GM21390 (cell line): ENCODE measurements around the gene LTO1.

Experiments used
- ATAC-seq: cut with Tn5 transposase; IDR thresholded peaks from one replicate; pipeline ENCODE4 v1.9.1; 2021; ENCODE audit not compliant: unreplicated experiment

Gene LTO1, protein sequence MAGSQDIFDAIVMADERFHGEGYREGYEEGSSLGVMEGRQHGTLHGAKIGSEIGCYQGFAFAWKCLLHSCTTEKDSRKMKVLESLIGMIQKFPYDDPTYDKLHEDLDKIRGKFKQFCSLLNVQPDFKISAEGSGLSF

DNA sequence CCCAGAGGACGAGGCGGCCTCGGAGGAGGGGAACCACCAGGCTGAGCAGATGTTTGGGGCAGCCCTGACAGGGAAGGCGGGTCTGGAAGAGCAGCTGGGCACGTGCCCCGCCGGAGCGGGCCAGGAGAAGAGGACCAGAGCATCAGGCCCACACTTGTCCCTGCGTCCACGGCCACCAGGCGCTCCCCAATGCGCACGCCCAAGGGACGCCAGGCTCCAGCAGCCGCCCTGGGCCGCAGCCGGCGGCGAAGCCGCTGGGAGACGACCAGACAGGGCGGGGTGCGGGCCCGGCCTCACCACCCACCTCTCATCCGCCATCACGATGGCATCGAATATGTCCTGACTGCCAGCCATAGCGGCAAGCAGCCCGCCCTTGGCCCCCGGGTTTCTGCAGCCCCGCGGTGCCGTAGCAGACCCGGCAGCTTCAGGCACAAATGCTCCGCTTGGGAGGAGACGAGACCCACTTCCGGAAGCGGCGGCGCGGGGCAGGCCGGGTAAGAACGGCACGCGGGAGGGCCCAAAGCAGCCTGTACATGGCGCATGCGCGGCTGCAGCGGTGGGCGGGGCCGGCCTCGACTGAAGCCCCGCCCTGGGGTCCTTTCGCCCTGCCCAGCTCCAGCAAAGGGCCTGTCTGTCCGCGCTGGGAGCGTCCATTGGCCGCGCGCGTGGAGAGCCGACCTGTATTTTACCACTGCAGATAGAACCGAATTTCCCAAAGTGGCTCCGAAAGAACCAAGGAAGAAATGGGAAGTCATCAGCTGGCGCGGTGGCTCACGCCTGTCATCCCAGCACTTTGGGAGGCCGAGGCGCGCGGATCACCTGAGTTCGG, at the start of gene LTO1:
LTO1 (minus strand) TSS at position 468 of the 829 bp plus-strand sequence; CDS start at position 354, 114 bp downstream.
- ATAC-seq, result peak; percentile 81

DNA sequence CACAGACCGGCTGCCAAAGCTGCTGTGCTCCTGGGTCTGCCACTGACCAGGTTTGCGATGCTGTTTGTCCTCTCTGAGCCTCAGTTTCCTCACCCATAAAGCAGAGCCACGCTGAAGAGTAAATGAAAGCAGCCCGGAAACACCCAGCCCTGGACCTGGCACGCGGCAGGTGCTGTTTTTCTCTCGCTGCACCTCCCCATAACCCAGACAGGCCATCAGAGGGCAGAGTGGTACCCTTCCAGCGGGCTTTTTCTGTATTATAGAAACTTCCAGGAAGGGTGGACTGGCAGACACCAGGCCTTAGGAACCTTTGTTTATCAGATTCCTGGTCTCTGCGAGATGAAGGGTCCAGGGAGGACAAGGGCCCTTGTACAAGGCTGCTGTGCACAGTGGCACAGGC, 46.6 kb upstream of the LTO1 start:
- ATAC-seq, result no peak

DNA sequence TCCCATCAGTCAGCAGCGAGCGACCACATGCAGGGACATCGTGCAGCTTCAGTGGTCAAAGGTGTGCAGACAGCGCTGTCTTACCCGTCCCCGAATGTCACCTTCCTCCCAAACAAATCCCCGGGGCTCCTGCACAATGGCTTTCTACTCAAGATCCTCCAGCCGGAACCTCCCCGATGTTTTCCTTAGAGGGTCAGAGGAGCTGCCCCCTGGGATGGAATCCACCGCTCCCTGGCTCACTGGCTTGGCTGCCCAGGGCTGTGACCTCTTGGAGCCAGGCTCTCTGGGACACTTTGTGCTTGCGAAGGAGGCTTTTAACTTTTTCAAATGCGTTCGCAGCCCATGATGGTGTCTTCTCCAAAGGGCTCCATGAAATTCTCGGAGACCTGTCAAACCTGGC, 46.0 kb upstream of the LTO1 start:
- no peak for ATAC-seq

DNA sequence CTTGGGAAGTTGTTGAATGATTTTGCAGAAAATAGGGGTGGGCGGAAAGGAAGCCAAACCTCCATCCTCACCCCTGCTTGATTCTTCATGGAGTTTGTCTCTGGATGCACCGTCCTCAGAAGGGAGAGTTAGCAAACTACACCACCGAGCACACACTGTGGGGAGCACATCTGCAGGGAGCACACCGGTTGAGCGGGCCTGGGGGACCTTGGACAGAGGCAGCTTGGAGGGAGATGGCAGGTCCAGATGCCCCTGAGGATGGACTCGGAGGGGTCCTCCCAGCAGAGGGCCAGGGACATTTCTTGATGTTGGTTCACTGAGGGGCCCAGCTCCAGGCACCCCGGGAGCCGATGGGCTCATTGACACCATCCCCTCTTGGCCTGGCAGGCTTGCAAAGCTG, 43.8 kb upstream of the LTO1 start:
- no peak for ATAC-seq

DNA sequence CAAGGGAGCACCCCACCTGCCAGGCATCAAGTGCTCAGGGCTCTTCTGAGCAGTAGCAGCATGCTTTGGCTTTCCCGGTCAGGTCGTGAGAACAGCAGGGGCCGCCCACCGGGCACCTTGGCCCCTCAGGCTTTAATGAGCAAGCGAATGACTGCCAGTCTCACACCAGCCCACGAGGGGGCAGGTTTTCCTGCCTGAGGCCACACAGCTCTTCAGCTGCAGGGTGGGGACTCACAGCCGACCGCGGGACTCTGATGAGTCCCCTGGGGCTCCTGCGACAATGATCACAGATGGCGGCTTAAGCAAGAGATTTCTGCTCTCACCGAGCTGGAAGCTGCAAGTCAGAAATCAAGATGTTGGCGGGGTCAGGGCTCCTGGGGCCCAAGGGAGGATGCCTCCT, 43.0 kb upstream of the LTO1 start:
- ATAC-seq, result no peak

DNA sequence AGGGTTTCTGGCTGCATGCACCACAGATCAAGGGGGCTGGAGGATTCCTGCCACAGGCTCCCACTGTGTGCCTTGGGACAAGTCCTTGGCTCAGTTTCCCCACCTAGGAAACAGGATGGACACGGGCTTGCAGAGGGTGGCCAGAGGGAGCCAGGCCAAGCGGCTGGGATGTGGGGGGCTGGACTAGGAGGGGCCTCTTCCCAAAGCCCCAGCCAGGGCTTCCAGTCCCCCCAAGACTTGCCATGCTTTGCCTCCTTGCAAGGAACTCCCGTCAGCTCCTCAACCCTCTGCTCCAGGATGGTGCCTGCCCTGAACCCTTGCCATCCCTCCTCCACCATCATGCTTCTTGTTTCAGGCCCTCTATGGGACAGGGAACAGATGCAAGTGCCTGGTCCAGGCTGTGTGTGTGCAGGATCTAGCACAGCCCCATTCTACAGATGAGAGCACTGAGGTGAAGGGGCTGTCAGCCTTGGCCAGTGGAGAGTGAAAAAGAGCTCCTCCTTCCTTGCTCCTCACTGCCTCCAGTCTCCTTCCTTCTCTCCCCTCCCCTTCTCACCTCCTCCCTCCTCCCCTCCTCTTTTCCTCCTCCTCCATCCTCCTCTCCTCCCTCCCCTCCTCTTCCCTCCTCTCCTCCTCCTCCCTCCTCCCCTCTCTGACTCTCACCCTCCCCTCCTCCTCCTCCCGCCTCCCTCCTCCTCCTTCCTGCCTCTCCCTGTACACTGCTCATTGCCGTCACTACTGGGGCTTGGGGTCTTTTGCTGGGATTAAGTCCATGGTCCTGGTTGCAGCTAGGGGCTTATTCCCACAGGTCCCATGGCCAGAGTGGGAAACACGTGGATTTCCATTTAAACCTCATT, 42.0 kb upstream of the LTO1 start:
- ATAC-seq, result no peak

DNA sequence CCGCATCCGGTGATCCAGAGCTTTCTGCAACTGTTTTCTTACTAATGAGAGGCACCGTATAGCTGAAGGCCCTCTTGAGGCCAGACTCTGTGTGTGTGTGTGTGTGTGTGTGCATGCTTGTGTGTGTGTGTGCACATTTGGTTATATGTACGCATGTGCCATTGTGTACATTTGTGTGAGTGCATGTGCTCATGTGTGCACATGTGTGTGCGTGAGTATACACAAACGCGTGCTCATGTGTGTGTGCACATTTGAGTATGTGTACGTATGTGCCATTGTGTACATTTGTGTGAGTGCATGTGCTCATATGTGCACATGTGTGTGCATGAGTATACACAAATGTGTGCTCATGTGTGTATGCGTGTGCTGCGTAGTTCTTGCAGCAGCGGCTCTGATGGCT, 40.9 kb upstream of the LTO1 start:
- no peak for ATAC-seq

DNA sequence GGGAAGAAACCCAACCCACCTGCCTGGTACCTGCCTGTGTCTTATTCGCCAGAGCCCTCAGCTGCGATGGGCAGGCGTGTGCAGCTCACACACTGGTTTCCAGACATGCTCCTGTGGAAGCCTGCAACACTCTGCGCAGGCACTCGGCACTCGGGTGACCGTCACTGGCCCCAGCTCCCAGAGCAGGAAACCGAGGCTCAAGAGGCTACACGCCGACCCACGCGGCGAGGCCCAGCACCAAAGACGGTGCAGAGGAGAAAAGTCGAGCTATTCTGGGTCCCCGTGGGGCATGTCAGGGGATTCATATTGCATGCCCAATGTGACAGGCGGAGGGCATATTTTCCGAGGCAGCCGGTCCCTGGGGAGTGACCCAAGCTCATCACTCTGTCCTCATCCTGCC, 40.3 kb upstream of the LTO1 start:
- ATAC-seq, result no peak

DNA sequence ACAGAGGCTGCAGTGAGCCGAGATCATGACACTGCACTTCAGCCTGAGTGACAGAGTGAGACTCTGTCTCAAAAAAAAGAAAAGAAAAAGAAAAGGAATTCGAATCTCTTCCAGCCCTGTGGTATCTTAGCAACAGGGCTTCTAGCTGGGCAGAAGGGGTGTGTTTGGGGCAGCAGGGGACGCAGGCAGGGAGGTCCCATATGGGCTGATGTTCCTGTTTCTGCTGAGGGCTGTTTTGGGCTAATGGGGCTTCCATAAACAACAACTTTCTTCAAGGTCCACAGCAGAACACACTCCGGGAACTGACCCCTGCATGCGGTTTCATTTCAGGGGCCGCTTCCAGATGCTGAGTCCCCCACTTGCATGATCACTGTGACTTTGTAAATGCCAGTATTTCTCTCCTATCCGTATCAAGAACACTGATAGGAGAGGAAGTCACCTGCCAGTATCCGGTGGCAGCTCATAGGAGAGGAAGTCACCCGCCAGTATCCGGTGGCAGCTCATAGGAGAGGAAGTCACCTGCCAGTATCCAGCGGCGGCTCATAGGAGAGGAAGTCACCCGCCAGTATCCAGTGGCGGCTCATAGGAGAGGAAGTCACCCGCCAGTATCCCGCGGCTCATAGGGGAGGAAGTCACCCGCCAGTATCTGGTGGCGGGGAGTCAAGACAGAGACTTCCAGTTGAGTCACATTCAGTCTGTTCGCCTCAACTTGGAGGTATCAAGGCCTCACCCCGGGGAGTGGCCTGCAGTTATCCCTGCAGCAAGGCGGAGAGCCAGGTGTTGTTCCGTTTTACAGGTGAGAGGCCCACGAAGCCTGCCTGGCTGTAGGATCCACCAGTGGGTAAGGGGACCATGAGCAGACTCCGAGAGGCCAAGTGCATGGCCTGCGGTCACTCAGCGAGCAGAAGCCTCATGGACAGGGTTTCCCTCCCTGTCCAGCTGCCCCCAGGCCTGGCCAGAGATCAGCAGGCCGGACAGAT, 37.0 kb upstream of the LTO1 start:
- ATAC-seq, result no peak

DNA sequence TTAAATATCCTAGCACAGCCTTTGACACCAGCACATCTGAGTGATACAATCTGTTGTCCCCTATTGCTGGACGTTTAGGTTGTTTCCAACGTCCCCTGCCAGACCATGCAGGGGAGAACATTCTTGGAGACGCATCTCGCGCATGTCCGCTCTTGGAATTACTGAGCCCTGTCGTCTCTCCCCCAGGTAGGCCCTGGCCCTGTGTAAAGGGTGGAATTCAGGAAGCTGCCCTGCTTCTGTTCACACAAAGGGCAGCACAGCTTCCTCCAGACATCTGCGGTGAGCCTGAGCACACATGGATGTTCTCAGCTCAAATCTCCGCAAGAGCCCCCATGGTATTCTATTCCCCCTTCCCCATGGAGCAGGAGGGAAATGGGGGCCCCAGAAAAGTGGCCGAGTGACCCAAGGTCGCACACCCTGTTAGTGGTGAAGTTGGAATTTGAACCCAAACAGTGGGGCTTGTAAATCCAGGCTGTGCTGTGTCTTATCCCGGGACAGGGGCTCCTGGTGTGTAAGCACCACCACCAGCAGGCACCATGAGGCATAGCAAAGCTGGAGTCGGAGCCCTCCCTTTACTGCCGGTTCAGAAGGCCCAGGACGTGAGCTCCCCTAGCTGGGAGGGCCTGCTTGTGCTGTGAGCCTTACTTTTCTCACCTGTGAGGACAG, 33.7 kb upstream of the LTO1 start:
- ATAC-seq, result no peak

DNA sequence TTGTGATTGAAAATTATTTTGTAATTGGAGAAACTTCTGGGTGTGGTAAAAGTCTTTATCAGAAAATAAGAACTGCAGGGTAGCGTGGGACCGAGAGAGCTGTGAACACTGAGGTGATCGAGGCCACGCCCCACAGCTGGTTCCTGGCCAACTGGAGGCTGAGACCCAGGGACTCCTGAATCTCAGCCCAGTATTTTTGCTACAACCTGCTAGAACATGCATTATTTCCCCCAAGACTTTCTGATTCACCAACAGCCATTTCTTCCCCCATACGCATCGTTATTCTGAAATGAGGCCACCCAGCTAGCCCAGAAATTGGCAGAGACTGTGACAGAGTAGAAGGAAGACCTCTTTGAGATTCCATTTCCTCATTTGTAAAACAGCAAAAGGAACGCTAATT, 32.0 kb upstream of the LTO1 start:
- ATAC-seq, result no peak

DNA sequence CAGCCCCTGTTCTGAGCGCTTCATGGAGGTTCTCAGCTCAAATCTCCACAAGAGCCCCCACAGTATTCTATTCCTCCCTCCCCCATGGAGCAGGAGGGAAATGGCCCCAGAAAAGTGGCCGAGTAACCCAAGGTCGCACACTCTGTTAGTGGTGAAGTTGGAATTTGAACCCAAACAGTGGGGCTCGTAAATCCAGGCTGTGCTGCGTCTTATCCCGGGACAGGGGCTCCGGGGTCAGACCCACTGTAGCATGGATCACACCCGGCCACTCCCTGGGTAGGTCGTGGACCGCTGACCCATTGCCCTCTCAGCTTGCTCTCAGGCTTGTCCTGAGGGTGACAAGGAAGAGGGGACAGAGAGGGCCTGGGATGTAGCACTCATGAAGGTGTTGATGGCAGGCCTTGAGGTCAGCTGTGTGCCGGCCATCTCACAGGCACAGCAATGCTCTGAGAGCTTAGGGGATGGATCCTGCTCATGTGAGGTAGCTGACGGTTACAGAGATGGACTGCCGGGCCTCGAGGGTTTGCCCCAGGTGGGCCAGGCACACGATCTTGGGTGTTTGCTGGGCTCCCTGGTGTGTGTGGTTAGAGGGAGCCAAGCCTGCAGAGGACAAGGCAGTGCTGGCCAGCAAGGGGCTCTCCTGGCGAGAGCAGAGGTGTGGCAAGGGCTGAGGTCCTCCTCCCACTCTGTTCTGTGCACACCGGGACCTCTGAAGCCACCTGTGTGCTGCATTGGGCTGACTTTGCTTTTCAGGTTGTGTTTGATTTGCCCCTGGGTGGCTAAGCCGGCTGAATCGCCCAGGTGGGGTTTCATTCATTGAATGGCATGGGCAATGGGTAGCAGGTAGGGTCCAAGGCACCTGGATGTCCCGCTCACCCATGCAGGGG, 31.0 kb upstream of the LTO1 start:
- ATAC-seq, result no peak

DNA sequence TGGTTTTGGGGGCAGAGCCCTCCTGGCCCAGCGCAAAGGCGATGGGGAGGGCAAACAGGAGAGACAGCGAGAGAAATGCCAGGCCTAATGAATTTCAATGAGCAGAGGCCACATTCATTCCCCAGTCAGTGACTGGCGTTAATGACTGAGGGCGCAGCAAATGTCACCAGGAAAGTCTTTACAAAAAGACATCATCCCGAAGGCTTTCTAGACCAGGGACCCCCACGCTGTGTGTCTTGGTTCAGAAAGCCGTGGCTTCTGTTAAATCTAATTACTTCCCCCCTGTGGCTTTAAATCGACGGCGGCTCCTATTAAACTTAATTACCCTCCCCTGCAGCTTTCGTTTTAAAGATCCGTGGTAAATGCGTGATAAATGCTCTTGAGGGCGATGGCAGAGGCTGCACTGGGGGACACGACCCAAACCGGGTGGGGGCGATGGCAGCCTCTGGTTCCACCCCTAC, 30.2 kb upstream of the LTO1 start:
- ATAC-seq, result no peak

DNA sequence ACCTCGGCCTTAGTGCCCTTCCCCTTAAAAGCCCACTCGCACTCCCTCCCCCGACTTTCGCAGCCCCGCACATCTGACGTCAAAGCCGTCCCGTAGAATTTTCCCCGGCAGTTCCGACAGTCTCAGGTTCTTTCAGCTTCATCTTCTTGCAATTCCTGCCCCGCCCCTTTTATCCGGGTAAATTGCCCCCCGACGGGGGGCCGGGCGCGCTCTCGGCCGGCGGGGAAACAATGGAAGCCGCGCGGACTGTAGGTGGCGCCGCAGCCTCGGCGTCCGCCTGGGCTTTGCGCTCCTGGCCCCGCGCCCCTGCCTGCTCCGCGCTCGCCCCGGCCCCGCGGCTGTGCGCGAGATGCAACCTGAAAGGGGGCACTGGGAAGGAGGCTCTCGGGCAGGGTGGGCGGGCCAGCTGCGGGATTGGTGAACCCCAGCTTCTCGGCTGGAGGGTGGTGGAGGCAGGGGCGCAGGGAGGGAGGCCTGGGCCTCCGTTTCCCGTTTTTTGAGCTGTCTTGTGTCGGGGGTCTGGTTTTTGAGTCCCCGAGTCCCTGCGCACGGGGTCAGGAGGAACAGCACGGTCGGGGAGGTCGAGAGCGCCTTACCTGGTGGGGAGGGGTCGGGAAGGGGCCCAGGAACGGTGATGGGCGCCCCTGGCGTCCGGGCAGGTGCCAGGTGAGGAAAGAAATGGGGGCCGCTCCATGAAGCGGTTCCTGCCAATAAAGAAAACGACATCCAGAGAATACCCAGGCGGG, 29.5 kb upstream of the LTO1 start:
- ATAC-seq, result no peak

DNA sequence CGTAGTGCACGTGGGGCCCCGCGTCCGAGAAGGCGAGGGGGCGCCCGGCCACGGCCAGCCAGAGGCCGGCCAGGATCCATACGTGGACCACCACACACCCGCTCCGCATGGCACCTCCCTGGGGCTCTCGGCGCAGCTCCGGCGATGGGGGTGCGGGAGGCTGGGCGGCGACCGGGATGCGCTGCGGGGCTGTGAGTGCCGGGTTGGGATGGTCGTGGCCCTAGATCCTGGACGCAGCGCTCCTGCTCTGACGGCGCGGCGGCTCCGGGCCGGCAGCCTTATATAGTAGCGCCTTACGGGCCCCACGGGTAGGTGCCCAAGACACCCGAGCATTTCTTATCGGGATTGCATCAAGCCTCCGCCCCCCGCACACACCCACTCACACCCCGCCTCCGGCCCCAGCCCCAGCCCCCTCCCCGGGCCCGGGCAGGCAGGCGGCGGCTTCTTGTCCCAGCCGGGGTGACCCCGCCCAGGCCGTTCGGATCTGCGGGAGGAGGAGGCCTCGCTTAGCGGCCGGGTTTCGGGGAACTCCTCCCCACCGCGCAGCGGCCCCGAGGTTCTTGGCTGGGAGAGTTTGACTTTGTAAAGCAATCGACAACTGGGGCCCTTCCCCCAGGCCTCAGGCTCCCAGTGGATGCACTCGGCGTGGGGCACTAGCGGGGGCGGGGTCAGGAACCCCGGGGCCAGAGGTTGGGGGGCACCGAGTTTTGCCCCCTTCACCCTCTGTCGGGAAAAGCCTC, 28.8 kb upstream of the LTO1 start, which contains the start of gene FGF19:
FGF19 (minus strand) TSS at position 255 of the 740 bp plus-strand sequence; CDS start at position 109, 146 bp downstream.
- ATAC-seq, result no peak

DNA sequence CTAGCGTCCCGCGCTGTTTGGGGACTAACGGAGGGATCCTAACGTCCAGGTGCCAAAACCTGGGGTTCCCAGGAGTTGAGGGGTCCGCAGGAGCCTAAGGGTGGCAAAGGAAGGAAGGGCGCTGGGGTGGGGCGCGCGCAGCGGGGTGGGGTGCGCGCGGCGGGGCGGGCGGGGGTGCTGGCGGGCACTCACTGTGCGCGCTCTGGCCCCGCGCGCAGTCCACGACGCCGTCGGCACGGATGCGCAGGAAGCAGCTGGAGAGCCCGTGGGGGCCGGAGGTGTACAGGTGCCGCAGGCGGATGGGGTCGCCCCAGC, 28.3 kb upstream of the LTO1 start:
- no peak for ATAC-seq

DNA sequence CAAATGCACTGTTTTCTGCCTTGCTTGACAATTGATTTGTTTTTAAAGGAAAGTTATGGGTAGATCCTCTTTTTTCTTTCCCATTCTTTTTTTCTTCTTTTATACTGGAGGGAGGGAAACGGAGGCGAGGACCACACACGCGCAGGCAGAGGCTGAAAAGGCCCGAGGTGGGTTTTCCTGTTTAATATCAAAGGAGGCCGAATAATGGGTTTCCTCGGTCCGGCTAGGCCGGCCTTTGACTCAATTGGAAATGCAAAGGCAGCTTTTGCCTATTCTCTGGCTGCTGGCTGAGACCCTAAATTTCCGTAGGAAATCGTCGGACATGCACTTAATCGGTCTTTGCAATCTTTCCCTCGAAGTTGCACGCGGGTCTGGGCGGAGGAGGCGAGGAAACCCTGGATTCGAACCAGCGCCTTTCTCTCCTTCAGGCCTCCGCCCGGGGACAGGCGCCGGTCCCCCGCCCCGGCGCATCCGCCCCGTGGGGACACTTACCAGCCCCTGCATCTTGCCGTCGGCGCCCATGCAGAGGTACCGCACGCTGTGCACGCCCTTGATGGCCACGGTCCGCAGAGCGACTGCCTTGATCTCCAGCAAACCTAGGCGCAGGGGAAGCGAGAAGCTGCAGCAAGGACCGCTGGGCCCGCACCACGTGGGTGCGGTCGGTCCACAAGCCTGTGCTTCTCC, 27.8 kb upstream of the LTO1 start:
- no peak for ATAC-seq
